T-helper 22 cell (primary cell): ENCODE results near the gene ASCL1.

Experiments used
- DNase-seq: peaks from one replicate; pipeline ENCODE4 v3.0.0-alpha.2; 2020; ENCODE audit warnings: low read depth

The ASCL1 gene

DNA sequence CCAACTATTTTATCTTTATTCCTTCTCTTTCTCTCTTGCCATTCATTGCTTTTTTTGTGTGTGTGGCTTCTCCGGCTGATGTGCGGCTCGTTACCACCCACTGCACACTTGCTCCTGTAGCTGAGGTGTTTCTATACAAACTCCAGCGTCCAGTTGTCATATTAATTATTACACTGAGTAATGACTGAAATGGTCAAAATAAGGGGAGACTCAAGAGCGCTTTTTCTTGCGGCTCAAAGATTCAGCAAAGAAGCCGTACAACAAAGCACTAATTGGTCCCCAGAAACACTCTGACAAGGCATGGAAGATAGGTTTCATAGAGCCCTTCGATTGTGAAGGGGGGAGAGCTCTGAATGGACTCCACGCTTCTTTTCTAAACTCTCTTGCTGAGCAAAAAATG is 5.6 kb upstream of the ASCL1 start:
- no peak for DNase-seq

DNA sequence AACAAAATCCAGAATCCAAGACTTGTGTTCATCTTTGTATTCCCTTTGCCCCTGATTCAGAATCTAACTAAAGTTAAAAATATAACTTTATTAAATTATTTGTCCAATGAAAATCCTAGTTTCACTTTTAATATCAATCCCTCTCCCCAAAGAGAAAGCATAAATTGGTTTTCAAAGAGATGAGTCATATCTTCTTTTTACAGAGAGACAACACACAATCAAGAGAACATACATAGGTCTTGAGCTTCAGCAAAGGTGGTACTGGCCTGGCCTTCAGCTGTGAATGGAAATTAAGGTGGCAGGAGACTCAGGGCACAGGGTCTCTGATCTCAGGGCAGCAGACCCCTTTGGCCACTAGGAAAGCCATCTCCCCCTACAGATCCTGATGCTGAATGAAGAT is 4.3 kb upstream of the ASCL1 start:
- no peak for DNase-seq

DNA sequence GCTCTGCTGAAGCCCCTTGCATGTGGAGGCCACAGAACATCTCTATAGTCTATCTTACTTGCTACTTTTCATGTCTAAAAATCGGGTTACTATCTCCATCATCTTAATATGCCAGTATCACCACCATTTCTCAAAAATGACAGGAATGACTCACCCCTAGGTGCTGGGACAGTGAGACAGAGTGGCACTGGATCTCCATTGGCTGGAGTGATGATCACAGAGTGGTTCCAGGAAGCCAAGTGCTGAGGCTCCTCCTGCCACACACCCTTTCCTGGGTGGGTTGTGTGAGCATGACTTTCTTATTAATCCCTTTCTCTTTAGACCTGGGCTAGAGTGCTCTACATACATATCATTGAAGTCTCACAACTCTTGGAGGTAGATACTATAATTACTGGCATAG is 3.3 kb upstream of the ASCL1 start:
- DNase-seq: no peak

DNA sequence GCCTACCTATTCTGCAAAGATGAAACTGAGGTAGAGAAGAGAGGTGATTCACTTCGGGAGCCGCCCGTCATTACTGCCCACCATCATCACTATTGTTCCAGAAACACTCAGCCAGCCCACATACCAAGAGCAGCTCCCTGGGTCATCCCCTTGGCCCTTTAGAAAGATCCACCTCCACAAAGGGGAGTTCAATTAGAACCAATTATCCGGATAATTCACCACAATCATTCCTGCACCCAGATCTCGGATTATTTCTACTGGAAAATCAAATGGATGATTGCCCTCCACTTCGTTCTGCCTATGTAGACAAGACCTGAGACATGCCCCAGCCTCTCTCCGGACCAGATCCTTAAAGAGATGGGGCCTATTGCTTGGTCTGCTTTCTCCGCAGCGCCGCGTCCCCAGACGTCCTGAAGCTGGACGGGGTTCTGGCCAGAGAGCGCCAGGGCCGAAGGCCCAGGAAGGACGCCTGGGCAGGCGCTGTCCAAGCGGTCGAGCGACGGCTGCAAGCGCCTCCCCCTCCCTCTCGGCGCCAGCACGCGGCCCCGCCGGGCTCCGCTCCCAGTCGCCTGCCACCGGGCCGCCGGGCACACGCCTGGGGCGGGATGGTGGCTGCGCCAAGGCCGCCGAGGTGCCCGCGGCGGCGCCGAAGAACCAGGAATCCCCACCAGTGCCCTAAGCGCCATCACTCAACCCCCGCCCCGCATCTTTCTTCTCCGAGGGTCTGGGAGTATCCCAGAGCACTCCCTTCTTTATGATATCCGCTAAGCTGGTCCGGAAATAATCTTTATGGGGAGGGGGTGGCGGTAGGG is 1.3 kb upstream of the ASCL1 start:
- no peak for DNase-seq

DNA sequence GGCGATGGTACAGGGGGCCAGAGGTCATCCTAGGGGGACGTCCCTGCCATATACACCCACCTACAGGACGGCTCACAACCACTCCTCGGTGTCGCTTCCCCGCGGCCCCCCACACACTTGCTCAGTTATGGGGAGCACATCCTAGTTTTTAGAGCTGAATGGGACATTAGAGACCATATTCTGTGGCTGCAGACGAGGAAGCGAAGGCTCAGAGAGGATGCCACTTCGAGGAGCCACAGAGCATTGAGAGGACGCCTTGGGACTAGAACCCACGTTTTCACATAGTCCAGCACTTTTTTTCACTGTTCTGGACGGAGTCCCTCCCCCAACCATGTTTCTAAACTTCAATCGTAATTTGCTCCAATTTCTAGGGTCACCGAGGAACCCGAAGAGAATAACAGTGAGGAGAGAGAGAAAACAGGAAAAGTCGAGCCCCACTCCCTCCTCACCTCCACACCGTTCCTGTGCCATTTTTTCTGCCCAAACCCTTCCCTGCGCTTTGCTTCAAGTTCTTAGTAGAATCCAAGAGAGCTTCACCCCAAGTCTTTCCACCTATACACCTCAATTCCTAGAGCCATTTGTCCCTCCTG is 641 bp upstream of the ASCL1 start:
- no peak for DNase-seq

DNA sequence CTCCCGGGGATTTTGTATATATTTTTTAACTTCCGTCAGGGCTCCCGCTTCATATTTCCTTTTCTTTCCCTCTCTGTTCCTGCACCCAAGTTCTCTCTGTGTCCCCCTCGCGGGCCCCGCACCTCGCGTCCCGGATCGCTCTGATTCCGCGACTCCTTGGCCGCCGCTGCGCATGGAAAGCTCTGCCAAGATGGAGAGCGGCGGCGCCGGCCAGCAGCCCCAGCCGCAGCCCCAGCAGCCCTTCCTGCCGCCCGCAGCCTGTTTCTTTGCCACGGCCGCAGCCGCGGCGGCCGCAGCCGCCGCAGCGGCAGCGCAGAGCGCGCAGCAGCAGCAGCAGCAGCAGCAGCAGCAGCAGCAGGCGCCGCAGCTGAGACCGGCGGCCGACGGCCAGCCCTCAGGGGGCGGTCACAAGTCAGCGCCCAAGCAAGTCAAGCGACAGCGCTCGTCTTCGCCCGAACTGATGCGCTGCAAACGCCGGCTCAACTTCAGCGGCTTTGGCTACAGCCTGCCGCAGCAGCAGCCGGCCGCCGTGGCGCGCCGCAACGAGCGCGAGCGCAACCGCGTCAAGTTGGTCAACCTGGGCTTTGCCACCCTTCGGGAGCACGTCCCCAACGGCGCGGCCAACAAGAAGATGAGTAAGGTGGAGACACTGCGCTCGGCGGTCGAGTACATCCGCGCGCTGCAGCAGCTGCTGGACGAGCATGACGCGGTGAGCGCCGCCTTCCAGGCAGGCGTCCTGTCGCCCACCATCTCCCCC is 777 bp downstream of the ASCL1 start:
- DNase-seq: no peak

DNA sequence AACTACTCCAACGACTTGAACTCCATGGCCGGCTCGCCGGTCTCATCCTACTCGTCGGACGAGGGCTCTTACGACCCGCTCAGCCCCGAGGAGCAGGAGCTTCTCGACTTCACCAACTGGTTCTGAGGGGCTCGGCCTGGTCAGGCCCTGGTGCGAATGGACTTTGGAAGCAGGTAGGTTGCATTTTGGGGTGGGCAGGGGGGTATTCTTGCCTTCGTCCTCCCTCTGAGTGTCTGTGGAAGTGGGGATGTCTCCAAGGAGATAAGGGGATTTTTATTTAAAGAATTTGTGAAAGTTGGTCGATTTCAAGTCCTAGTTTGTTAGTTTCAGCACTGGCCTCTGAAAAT is 1.3 kb downstream of the ASCL1 start:
- no peak for DNase-seq

DNA sequence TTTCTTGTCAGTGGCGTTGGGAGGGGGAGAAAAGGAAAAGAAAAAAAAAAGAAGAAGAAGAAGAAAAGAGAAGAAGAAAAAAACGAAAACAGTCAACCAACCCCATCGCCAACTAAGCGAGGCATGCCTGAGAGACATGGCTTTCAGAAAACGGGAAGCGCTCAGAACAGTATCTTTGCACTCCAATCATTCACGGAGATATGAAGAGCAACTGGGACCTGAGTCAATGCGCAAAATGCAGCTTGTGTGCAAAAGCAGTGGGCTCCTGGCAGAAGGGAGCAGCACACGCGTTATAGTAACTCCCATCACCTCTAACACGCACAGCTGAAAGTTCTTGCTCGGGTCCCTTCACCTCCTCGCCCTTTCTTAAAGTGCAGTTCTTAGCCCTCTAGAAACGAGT is 1.9 kb downstream of the ASCL1 start:
- DNase-seq: no peak

DNA sequence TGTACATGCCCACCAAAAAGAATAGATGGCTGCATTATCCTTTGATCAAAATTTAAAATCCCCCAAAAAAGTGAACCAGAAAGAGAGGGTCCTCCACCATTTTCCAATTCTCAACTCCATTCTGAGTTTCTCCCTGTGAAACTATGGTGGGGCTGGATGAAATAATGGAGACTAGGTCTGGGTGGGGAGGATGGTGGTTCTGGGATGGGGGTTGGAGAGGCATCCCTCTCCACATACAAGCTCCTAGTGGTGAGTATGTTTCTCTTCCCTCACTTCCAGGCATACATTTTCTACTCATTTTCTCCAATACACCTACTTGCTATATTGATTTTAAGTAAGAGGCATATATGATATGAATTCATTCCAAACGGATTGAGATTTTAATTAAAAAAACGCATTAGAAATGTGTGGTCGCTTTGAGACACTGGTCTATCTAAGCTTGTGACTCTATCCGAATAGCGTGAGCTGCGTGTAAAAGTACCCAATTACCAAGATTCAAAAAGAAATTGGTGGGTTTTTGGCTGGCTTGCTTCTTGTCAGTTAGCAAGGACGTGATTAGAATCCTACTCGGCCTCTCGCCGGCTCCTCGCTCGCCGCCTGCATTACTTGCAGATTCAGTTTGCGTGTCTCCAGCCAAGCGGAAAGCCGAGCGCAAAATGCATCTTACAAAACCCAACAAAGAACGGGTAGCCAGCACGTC is 3.4 kb downstream of the ASCL1 start:
- no peak for DNase-seq

DNA sequence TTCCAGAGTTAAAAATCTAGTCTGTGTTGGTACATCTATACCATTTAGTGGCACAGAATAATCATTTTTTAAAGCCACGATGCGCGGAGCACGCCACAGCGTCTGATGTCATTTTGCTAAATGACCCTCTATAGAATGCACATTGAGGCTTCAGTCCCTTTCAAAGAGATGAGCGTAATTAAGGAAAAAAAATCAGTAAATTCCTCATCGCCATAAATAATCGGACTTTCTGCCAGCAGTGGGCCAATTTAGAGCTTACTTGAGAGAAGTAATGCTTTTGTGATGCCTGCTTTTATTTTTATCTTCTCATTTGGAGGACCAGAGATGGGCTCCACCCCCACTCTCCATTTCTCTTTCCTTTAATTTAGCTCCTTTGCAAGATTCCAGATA is 4.0 kb downstream of the ASCL1 start:
- no peak for DNase-seq

DNA sequence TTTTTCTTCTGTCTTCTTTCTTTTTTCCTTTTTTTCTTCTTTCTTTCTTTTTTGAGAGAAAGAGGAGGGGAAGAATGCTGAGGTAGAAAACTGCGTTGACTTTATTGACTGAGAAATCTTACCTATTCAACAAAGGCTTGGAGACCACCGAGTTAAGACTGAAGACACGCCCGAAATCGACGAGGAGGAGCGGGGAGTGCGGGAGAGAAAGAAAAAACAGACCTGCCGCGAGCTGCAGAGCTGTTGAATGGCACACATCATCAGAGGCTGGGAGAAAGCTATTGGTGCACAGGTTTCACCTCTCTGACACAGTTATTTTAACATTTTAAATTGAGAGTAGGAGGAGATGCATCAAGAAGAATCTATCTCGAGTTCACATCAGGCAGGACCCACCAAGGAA is 5.1 kb downstream of the ASCL1 start:
- no peak for DNase-seq

DNA sequence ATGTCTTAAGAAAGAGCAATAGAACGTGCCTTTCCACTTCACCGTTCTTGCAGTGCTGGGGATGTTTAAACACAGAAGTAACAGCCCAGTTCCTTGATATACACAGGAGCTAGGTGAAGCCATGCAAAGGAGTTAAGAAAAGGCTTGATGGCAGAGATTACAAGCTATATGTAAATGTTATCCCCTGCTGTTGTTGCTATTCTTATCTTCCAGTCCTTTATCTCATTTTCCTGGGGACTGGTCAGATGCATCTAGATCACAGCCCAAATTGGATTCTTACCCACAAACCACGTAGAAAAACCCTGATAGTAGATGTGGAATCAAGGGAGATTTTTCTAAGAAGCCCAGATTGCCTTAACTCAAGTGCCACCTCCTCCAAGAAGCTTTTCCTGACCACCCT is 5.5 kb downstream of the ASCL1 start:
- no peak for DNase-seq

DNA sequence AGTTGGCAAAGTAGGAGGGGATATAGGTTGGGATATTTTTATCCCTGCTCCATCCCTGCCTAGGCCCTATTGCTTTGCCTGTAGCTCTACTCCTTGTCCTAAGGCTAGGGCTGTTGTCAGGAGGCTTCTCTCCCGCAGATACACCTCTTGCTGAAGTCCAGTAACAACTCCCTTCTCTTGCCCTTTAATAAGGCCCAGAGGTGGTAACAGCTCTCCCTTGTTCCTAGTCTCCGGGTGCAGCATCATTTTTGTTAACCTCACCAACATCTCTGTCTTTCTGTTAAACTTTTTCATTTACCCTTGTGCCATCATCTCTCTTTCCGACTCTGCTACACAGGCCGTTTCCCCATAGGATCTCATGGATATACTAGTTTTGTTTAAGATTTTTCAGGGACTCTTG is 6.3 kb downstream of the ASCL1 start:
- DNase-seq: no peak

DNA sequence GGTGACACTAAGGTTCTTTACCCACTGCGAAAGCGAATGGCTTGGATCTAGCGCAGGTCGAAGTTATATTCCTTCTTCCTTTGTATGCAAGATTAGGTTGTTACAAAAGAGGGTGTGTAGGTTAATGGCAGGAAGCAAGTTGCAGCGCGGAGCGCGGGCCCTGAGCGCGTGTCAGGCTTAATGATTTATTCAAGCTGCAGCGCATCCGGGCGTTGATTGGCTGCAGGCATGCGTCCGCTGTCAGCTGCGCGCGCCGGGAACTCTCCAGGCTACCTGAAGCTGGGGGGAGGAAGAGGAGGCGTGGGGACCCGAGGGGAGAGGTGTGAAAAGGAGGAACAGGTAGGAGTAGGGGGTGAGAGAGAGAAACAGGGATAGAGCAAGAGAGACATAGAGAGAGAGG is 7.4 kb downstream of the ASCL1 start:
- no peak for DNase-seq

DNA sequence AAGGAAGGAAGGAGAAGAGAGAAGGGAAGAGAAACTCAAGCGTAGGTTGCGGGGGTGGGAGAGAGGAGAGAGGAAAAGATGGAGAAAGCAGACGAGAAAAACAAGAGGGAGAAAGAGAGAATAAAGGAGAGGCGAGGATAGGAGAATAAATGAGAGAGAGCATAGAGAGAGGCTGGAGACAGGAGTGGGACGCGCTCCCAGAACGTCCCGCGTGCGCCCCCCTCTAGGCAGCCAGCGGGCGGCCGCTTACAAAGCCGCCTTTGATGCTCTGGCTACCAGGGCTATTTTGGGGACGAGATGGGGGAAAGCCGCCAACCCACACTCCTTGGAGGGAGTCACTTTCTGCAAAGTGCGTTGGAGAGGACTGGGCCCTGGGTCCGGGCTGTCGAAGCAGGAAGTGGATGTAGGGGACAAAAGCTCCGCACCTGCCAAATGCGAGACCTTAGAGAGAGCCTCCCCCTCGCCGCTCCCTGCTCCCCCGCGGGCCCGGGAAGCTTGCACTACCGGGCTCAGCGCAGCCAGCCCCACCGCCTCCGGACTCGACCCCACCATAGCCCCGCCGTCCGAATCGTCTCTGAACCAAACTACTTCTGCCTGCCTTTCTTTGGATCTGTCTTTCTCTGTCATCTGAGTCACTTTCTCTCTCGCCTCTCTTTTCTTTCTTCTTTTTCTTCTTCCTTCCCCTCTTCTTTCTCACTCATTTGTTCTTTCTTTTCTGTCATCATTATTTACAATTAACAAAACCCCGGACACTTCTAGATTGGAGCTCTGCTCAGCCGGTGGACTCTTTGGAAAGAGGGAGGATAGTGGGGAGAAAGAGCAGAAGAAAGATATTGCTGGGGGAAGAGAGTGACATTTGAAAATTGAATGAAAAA is 8.0 kb downstream of the ASCL1 start:
- no peak for DNase-seq

DNA sequence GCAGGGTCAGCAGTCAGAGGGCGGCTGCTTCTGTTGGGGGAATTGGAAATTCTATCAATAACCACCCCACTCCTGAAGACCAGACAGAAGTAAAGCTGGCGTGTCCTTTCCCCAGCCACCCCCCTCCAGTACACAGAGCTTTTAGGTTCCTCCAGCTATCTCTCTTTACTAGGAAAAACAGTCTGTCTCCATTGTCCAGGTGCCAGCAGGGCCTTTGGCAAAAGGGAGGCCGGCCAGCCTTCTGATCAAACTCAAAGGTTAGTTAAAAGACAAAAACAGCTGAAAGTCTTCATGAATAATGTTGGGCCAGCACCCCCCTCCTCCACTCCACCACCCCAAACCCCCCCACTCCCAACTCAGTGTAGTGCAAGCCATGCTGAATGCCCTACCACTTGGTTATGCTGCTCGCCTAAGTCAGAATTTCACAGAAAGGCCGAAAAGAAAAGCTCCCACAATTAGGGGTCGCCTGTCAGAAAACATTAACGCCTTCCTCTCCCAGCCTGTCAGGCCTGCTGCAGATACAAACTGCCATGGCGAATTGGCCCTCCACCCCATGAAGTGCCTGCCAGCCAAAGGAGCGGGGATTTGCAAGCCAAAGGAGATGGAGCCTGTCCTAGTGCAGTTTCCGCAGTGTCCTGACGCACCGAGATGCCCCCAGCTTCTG is 8.9 kb downstream of the ASCL1 start:
- DNase-seq: no peak

DNA sequence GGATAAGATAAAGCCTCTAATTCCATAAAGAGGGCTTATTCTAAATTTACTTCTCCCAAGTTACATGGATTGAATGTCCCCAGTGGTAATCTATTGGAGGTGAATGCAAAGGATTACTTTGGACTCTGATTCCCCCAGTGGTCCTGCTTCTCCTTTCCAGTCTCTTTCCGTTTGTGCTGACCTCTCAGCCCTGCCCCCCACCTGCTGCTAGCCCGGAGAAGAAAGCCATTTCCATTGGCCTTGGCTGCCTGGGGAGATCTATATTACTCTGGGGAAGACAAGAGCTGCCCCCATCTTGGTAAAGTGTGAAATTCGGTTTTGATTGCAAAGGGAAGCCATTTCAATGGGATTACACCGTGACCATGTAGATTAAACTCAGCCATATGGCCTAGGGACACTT is 13.3 kb downstream of the ASCL1 start:
- DNase-seq: no peak

DNA sequence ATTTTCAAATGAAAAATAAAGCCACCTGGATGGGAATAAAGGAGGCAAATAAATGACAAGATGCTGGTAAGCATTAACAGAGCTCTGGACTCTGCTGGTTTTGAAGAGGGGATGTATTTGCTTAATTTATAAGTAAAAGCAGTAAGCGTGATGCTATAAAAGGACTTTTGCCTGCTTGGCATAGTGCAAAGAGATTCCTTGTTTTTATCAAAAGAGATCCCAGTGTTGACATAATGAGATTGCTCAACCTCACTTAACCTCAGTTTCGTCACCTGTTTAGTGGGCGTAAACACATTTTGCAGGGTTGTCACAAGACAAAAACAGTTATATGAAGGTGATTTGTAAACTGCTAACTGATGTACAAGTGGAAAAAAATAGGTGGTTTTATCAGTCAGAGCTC is 13.8 kb downstream of the ASCL1 start:
- DNase-seq: no peak

DNA sequence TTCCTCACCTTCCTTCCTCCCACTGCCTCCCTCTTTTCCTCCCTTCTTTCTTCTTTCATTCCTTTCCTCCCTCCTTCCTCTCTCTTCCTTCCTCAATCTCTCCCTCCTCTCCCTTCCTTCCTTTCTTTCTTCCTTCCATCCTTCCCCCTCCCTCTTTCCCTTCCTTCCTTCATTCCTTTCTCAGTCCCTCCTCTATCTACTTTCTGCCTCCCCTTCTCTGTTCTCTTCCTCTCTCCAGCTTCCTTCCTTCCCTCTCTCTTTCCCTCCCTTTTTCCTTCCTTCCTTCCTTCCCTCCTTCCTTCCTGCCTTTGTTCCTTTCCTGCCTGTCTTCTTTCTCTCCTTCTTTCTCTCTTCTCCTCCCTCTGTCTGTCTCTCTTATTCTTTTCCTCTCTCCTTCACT is 16.1 kb downstream of the ASCL1 start:
- no peak for DNase-seq

DNA sequence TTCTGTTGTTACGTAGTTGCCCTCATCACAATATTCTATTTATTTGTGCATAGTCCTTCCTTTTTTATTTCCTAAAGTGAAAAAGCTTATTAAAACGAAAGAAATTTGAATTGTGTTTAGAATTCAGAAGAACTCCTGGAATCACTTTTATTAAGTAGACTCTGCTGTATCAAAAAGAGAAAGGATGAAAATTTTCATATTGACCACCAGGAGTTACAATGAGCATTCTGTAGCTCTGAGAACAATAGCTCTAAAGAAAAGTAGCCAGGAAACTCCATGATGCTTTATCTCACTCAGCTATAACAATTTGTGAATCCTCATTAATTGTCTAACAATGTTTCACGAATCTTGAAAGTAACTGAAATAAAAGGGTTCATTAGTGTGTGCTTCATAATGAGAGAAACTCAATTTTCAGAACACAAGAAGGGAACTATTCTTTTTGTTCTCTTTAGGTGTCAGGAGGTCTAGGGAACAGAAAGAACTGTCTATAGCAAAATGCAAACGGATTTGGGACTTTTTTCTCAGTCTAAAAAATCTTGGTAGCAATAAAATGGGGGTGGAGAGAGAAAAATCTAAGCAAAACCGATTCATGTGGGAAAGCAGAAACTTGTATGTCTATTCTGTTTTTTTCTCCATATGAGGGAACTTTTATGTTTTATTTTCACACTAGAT is 19.3 kb downstream of the ASCL1 start:
- no peak for DNase-seq
